ENCODE data around the gene CLDN4.

CLDN4 gene

GRCh38 chr7:73871163-73872011 lies 40.6 kb downstream of the CLDN4 start:
- DNase-seq (ENCODE audit: low read depth in 1 of 2, low spot score in 1 of 2): no peak

DNA sequence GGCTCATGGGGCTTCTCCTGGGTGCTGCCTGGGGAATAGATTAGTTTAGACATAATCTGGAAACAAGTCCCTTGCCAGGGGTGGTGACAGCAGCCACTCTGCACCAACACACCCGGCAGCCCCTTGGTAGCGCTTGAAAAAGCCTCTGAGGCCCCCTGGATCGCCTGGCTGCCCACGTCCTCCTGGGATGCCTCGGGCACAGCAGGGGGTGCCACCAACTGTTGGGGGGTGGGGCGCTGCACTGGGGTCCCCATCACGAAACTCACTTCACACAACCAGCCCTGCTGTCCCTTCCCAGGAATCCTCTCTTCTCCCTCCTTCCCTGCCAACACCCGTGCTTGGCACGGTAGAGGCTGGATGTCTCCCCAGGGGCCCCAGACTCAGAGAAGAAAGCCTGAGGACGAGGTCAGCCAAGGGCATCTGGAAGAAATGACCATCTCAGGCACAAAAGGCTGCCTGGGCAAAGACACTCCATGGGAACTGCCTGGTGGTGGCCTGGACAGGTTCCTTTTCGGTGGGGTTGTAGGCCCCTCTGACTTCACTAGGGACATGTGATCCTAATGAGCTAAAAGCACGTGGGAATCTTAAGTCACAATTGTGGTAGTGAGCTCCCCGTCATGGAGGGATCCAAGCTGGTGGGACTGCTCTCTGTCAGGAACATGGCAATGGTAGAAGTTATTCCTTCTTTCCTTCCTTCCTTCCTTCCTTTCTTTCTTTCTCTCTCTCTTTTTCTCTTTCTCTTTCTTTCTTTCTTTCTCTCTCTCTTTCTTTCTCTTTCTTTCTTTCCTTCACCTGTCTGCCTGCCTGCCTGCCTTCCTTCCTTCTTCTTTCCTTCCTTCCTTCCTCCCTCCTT lies 41.5 kb downstream of the CLDN4 start:
- DNase-seq (ENCODE audit: low read depth in 1 of 2, low spot score in 1 of 2): no peak

DNA sequence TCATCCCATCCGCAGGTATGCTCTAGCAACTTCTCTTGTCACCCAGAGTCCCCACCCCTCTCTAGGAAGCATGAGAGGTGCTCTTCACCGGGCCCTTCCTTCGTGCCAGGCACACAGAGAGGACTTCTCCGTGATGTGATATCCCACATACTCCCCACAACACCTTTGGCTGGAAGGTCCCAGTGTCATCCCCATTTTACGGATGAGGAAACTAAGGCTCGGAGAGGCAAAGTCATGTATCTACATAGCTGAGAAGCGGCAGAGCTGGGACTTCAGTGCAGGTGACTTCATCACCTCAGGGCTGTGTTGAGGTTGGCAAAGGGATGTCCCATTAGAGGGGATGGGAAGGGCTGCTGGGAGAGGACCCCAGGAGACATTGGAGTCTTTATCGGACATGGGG lies 45.6 kb downstream of the CLDN4 start:
- no peak for DNase-seq (ENCODE audit: low read depth in 1 of 2, low spot score in 1 of 2)

DNA sequence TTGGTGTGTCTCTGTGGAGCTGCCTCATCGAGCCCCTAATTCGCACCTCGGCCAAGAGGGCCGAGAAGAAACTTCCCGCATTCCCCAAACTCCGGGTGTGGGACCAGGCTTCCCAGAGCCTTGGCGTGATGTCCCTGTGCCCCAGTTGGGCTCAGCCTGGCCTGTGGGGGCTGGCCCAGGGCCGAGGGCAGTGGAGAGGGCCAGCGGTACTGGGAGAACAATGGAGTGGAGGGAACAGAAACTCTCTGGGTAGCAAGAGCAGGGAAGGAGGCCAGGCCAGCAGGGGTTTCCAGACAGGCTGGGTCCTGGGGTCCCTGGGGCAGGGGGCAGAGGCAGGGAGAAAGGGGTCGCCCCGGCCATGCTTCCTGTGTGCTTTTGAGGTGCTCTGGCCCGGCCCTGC lies 46.2 kb downstream of the CLDN4 start:
- DNase-seq (ENCODE audit: low read depth in 1 of 2, low spot score in 1 of 2): no peak

DNA sequence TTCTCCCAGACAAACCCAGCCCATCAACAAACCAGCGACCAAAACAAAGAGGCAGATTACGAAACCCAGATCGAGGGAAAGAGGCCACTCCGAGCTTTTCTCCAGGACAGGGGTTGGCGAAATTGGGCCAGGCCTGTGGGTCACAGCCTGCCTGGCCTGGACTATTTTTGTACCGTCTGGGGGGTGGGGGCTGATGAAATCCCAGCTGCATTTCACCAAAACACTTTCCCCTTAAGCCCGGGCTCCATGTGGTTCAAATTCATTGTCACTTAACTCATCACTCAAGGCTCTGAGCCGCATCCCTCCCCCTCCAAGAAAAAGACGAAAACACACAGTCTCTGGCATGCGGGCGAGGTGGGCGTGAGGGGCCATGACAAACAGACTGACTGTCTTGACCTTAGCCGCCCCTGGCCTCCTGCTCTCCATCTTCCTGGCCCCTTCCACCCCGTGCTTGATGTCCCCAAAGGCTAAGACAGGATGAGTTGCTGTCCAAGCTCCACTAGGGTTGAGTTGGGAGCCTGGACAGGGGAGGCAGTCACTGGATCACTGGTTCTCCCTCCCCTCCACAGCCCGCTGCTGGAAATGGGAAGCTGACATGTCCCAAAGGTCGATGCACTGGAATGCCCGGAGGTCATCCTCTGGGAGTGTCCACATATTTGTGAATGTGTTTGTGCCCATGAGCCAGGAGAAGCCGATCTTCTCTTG lies 49.3 kb downstream of the CLDN4 start:
- no peak for DNase-seq (ENCODE audit: low read depth in 1 of 2, low spot score in 1 of 2)

- no peak for DNase-seq (ENCODE audit: low read depth in 1 of 2, low spot score in 1 of 2)
Measured at GRCh38 chr7:73880755-73881328, 50.0 kb downstream of the CLDN4 start.

DNA sequence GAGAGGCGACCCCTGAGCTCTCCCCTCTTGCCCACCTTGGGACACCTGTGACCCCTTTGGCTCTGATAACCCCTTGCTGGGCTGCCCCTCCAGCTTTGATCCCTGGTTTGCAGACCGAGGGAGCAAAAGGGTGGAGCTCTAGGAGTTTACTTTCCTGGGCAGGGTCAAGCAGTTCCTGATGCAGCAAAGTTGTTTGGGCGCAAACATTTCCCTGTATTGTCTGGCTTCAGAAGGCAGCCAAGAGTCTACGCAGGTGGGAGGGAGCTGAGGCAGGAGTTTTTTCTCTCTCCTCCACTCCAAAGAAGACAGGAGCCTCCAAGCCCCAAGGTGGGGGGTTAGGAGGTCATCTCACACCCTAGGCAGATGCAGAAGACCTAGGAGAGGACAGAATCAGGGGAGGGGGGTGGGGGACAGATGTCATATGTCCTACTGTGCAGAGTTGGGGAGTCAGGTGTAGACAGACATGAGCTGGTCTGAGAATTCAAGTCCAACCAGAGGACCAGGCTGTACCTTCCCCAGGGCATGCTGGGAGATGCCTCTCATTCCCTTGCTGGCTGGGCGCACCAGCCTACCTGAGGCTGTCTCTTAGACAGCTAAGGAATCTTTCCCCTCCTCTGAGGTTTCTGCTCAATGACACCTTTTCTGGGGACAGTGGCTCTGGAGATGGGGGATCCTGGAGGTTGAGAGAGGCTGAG lies 50.7 kb downstream of the CLDN4 start:
- DNase-seq (ENCODE audit: low read depth in 1 of 2, low spot score in 1 of 2): no peak

DNA sequence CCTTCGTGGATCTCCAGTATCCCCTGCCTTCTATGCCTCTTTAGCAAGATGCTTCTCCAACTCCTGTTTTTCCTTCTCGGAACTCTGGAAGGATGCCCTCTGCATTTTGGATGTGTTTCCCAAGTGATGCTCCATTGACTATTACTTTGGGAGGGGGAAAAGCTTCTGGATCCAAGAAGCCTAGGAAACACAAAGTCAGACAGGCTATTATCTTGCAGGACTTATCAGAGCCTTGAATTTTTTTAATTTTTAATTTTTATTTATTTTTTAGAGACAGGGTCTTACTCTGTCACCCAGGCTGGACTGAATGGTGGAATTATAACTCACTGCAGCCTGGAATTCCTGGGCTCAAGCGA lies 51.2 kb downstream of the CLDN4 start:
- no peak for DNase-seq (ENCODE audit: low read depth in 1 of 2, low spot score in 1 of 2)

Measured in stimulated activated CD4-positive, alpha-beta T cell treated with anti-CD3 and anti-CD28 coated beads, Interleukin-15, amount 100 ng/mL, for 1 hour (primary cell).